HCT116 (cell line): ENCODE data around the gene NMD3. TPM values are rescaled to one million over a fixed set of nuclear protein-coding genes. Genes with fewer than 3 reads are reported as not detected.

ENCODE experiments used
- ATAC-seq: fragments of 200-7000 bp; cut with Tn5 transposase; 2 replicates; pipeline ENCODE4 v1.9.1; 2020; ENCODE audit warnings: mild to moderate bottlenecking, moderate library complexity
- BruUV-seq: library from RNA; stranded (reverse); fragments of 400-500 nt; replicated peaks from 2 replicates; lab custom pipeline; 2021; lab: Mats Ljungman, UMichigan
- CTCF ChIA-PET: fragments of 300-600 bp; sonication (Branson Sonifier 250); formaldehyde crosslinking; loops from one replicate; lab custom pipeline; 2021; ENCODE audit warnings: antibody characterized with exemption; lab: Charles Lee
- POLR2A ChIA-PET: fragments of 300-600, 350-600 bp; sonication (Branson Sonifier 250); formaldehyde crosslinking; loops from one replicate; lab custom pipeline; 2021; ENCODE audit warnings: antibody characterized with exemption; lab: Charles Lee
- RAD21 ChIA-PET, 2 experiments: fragments of 300-600 bp; sonication (Branson Sonifier 250); formaldehyde crosslinking; loops; one replicate each; lab custom pipeline; 2023; ENCODE audit warnings: low total read pairs in 2 of 2; ENCODE audit not compliant: uncharacterized antibody in 2 of 2, unreplicated experiment in 2 of 2, low non-redundant PET in 1 of 2; lab: Charles Lee
- DNase-seq: peaks from one replicate; pipeline ENCODE4 v3.0.0-alpha.2; 2010; ENCODE audit warnings: low read depth, low spot score
- H2AFZ ChIP-seq: fragments of 200-600 bp; shearing (Covaris generic), sonication (generic); 2 replicates; pipeline ENCODE4 v1.6.1; 2017; ENCODE audit warnings: low read depth, mixed run types, mixed read lengths, antibody characterized with exemption, low read length; ENCODE audit not compliant: poor library complexity, severe bottlenecking
- H3K27ac ChIP-seq: 2 replicates; pipeline ENCODE4 v1.5.1; 2012; ENCODE audit warnings: low read depth, low read length
- H3K27me3 ChIP-seq: fragments of 200-600 bp; sonication (generic); 2 replicates; pipeline ENCODE4 v1.6.1; 2016; ENCODE audit warnings: mixed run types, low read length, mixed read lengths; ENCODE audit not compliant: insufficient read depth
- H3K36me3 ChIP-seq, 2 experiments: fragments of 200-500 bp in 1 of 2; fragments of 200-600 bp in 1 of 2; sonication (Bioruptor generic) in 1 of 2; sonication (generic) in 1 of 2; 2 replicates each; pipeline versions ENCODE4 v1.5.1 to v1.6.1; 2014 to 2016; ENCODE audit warnings: low read length in 2 of 2, inconsistent platforms in 1 of 2, mixed read lengths in 1 of 2, mixed run types in 1 of 2; ENCODE audit not compliant: insufficient read depth in 2 of 2, control insufficient read depth in 1 of 2
- H3K4me1 ChIP-seq, 2 experiments: fragments of 200-600 bp in 1 of 2; sonication (generic) in 1 of 2; 2 replicates each; pipeline versions ENCODE4 v1.5.1 to v1.6.1; 2012 to 2017; ENCODE audit warnings: low read length in 2 of 2, inconsistent platforms in 1 of 2, mild to moderate bottlenecking in 1 of 2, mixed read lengths in 1 of 2, mixed run types in 1 of 2, moderate library complexity in 1 of 2; ENCODE audit not compliant: insufficient read depth in 2 of 2, control insufficient read depth in 1 of 2
- H3K4me2 ChIP-seq: fragments of 200-600 bp; sonication (generic); 2 replicates; pipeline ENCODE4 v1.6.1; 2017; ENCODE audit warnings: mixed run types, low read length, mixed read lengths
- H3K4me3 ChIP-seq, 2 experiments: fragments of 200-600 bp in 1 of 2; sonication (generic) in 1 of 2; replicated peaks in 1 of 2; 2 replicates each; pipeline ENCODE4 v1.5.1; 2011 to 2016; ENCODE audit warnings: low read length in 2 of 2, control low read depth in 1 of 2, low read depth in 1 of 2, mild to moderate bottlenecking in 1 of 2, mixed read lengths in 1 of 2, mixed run types in 1 of 2
- H3K79me2 ChIP-seq: fragments of 200-600 bp; sonication (generic); 2 replicates; pipeline ENCODE4 v1.6.1; 2017; ENCODE audit warnings: mild to moderate bottlenecking, mixed run types, low read length, moderate library complexity, mixed read lengths; ENCODE audit not compliant: insufficient read depth
- H3K9ac ChIP-seq: fragments of 200-600 bp; sonication (generic); 2 replicates; pipeline ENCODE4 v1.6.1; 2016; ENCODE audit warnings: low read length, mixed read lengths
- H3K9me2 ChIP-seq: fragments of 200-600 bp; sonication (generic), shearing (Covaris generic); 2 replicates; pipeline ENCODE4 v1.6.1; 2017; ENCODE audit warnings: mixed run types, mild to moderate bottlenecking, moderate library complexity; ENCODE audit not compliant: insufficient read depth
- H3K9me3 ChIP-seq, 2 experiments: fragments of 200-500 bp in 1 of 2; fragments of 200-600 bp in 1 of 2; sonication (Bioruptor generic) in 1 of 2; sonication (generic) in 1 of 2; 2 replicates each; pipeline ENCODE4 v1.6.1; 2014 to 2017; ENCODE audit warnings: low read length in 2 of 2, mixed read lengths in 2 of 2, inconsistent platforms in 1 of 2, low read depth in 1 of 2, mild to moderate bottlenecking in 1 of 2, mixed run types in 1 of 2, moderate library complexity in 1 of 2; ENCODE audit not compliant: control insufficient read depth in 1 of 2, insufficient read depth in 1 of 2
- H4K20me1 ChIP-seq: fragments of 200-600 bp; sonication (generic), shearing (Covaris generic); 2 replicates; pipeline ENCODE4 v1.6.1; 2017; ENCODE audit warnings: mixed run types, mild to moderate bottlenecking, moderate library complexity; ENCODE audit not compliant: insufficient read depth
- ATF3 ChIP-seq: IDR thresholded peaks from 2 replicates; pipeline ENCODE4 v1.6.1; 2012
- CEBPB ChIP-seq: IDR thresholded peaks from 2 replicates; pipeline ENCODE4 v1.6.1; 2012; ENCODE audit warnings: low read depth
- EZH2 ChIP-seq: fragments of 200-600 bp; sonication (generic); IDR thresholded peaks from 2 replicates; pipeline ENCODE4 v1.6.1; 2017; ENCODE audit warnings: antibody characterized with exemption, mixed run types
- MAX ChIP-seq: IDR thresholded peaks from 2 replicates; pipeline ENCODE4 v1.6.1; 2012
- POLR2AphosphoS5 ChIP-seq: IDR thresholded peaks from 2 replicates; pipeline ENCODE4 v1.6.1; 2011; ENCODE audit warnings: mild to moderate bottlenecking, low read depth, low read length, moderate library complexity
- TCF7L2 ChIP-seq: IDR thresholded peaks from 2 replicates; pipeline ENCODE4 v1.7.0; 2011; ENCODE audit warnings: borderline replicate concordance, inconsistent platforms; ENCODE audit not compliant: insufficient read depth, insufficient read length; ENCODE audit errors: extremely low read depth
- intact Hi-C: fragments of 100-400 bp; cut with micrococcal nuclease; formaldehyde crosslinking; loops from 2 replicates; pipeline ENCODE4 v1.10.0; 2022
- total RNA-seq: library from RNA; stranded (reverse); gene quantifications from one replicate; pipeline ENCODE4 v1.2.1, GENCODE V29; 2021; ENCODE audit not compliant: unreplicated experiment

NMD3 gene
- total RNA-seq, 1 experiment from 2014 or later = 85.2 TPM

- no peak overlapping the region for H3K9ac ChIP-seq
- intact Hi-C loops = no loop called here
- no peaks in the 10 kb centered on the region; the same call in none of the 2 replicates for H4K20me1 ChIP-seq
- no peaks in the 10 kb centered on the region for H3K4me1 ChIP-seq
- POLR2A ChIA-PET = no interaction called here
- BruUV-seq = no TSS peak
- peaks cover 55 to 60% of the 10 kb centered on the region in 2 experiments for H3K36me3 ChIP-seq
- RAD21 ChIA-PET = no interaction called here
- H3K79me2 ChIP-seq = peaks cover 30% of the 10 kb centered on the region
- no peaks in the 10 kb centered on the region for H3K9me3 ChIP-seq
- H3K4me3 ChIP-seq = no peak overlapping the region
- no peaks in the 10 kb centered on the region for H3K27me3 ChIP-seq
- ATAC-seq = no peak
- TF ChIP-seq MAX (no peak), TCF7L2 (no peak)
- no peaks in the 10 kb centered on the region for H3K9me2 ChIP-seq
- H2AFZ ChIP-seq = no peak overlapping the region
- CTCF ChIA-PET = no interaction called here
- no peak overlapping the region for H3K27ac ChIP-seq
- no peak overlapping the region for H3K4me2 ChIP-seq
- DNase-seq = no peak
These were observed 25.9 kb downstream of the NMD3 start for GRCh38 chr3:161247049-161247448.

GRCh38 chr3:161250116-161250515 lies 29.0 kb downstream of the NMD3 start:
- no peaks in the 10 kb centered on the region for H3K27me3 ChIP-seq
- H2AFZ ChIP-seq = no peak overlapping the region
- no peaks in the 10 kb centered on the region for H3K4me1 ChIP-seq
- H3K4me2 ChIP-seq = no peak overlapping the region
- no TSS peak for BruUV-seq
- intact Hi-C loops = no loop called here
- no peaks in the 10 kb centered on the region; the same call in none of the 2 replicates for H4K20me1 ChIP-seq
- no peaks in the 10 kb centered on the region for H3K9me2 ChIP-seq
- ChIA-PET RAD21 (no interaction called here), POLR2A (no interaction called here), CTCF (no interaction called here)
- H3K9ac ChIP-seq = no peak overlapping the region
- H3K4me3 ChIP-seq = no peak overlapping the region
- no peaks in the 10 kb centered on the region for H3K9me3 ChIP-seq
- DNase-seq (no peak), ATAC-seq (no peak)
- TF ChIP-seq MAX (no peak), CEBPB (no peak), POLR2AphosphoS5 (no peak), TCF7L2 (no peak), EZH2 (no peak), ATF3 (no peak)
- peaks cover 49 to 50% of the 10 kb centered on the region in 2 experiments for H3K36me3 ChIP-seq
- no peak overlapping the region for H3K27ac ChIP-seq
- peaks cover 7% of the 10 kb centered on the region; the same call in 1 of the 2 replicates for H3K79me2 ChIP-seq
